B cell (primary cell): ENCODE results near the gene PPCDC. TPM values are rescaled to one million over a fixed set of nuclear protein-coding genes. Genes with fewer than 3 reads are reported as not detected.

Source experiments
- ATAC-seq: fragments of 200-7000 bp; cut with Tn5 transposase; one replicate; pipeline ENCODE4 v1.10.0; 2021; ENCODE audit warnings: low read depth, mild to moderate bottlenecking, moderate number of reproducible peaks, moderate library complexity
- CTCF ChIA-PET: fragments of 350-600 bp; sonication (Branson Sonifier 250); formaldehyde crosslinking; loops from one replicate; lab custom pipeline; 2021; ENCODE audit warnings: antibody characterized with exemption, inconsistent platforms; lab: Charles Lee
- POLR2A ChIA-PET: fragments of 350-600 bp; sonication (Branson Sonifier 250); formaldehyde crosslinking; loops from one replicate; lab custom pipeline; 2021; ENCODE audit warnings: antibody characterized with exemption; lab: Charles Lee
- DNase-seq: peaks from one replicate; pipeline ENCODE4 v3.0.0; 2013
- H2AFZ ChIP-seq: 2 replicates; pipeline ENCODE4 v1.6.1; 2012; ENCODE audit warnings: mild to moderate bottlenecking, low read depth, low read length; ENCODE audit not compliant: insufficient read depth, poor library complexity, severe bottlenecking
- H3K27ac ChIP-seq, 2 donors: 1 replicate in 1 of 2; 2 replicates in 1 of 2; pipeline ENCODE4 v1.5.1; 2012 to 2013; ENCODE audit warnings: low read length in 2 of 2, mild to moderate bottlenecking in 2 of 2, moderate library complexity in 1 of 2
- H3K27me3 ChIP-seq, 4 experiments: fragments of 200-600 bp in 1 of 4; sonication (generic) in 1 of 4; replicated peaks in 1 of 4; 1 replicate in 2 of 4; 2 replicates in 2 of 4; pipeline versions ENCODE4 v1.6.1 to v1.7.0; 2013 to 2016; ENCODE audit warnings: low read length in 3 of 4, mild to moderate bottlenecking in 2 of 4, mixed read lengths in 1 of 4, moderate library complexity in 1 of 4; ENCODE audit not compliant: insufficient read depth in 4 of 4, control insufficient read depth in 3 of 4; ENCODE audit errors: control extremely low read depth in 1 of 4
- H3K36me3 ChIP-seq, 2 experiments: replicated peaks in 1 of 2; 1 replicate in 1 of 2; 2 replicates in 1 of 2; pipeline versions ENCODE4 v1.6.1 to v1.7.1; 2013; ENCODE audit warnings: low read length in 1 of 2; ENCODE audit not compliant: insufficient read depth in 2 of 2, control insufficient read depth in 1 of 2; ENCODE audit errors: control extremely low read depth in 1 of 2, extremely low read depth in 1 of 2
- H3K4me1 ChIP-seq, 2 donors: fragments of 200-600 bp in 1 of 2; sonication (generic) in 1 of 2; 1 replicate in 1 of 2; 2 replicates in 1 of 2; pipeline versions ENCODE4 v1.5.1 to v1.6.1; 2013 to 2017; ENCODE audit warnings: low read length in 2 of 2; ENCODE audit not compliant: control insufficient read depth in 2 of 2, insufficient read depth in 2 of 2
- H3K4me2 ChIP-seq: replicated peaks from 2 replicates; pipeline ENCODE3; 2012; ENCODE audit warnings: mild to moderate bottlenecking, low read depth, low read length; ENCODE audit not compliant: poor library complexity, severe bottlenecking
- H3K4me3 ChIP-seq, 5 experiments: fragments of 200-600 bp in 1 of 5; sonication (generic) in 1 of 5; 1 replicate in 3 of 5; 2 replicates in 2 of 5; pipeline versions ENCODE4 v1.5.1 to v1.7.0; 2011 to 2016; ENCODE audit warnings: low read length in 4 of 5, mild to moderate bottlenecking in 4 of 5, low read depth in 2 of 5, control low read depth in 1 of 5, moderate library complexity in 1 of 5; ENCODE audit not compliant: insufficient read depth in 1 of 5; ENCODE audit errors: control extremely low read depth in 1 of 5, extremely low read depth in 1 of 5
- H3K79me2 ChIP-seq: fragments of 200-600 bp; sonication (generic); one replicate; pipeline ENCODE4 v1.6.0; 2016; ENCODE audit warnings: low read length; ENCODE audit not compliant: control insufficient read depth, insufficient read depth
- H3K9ac ChIP-seq: fragments of 200-600 bp; sonication (generic); 2 replicates; pipeline ENCODE4 v1.6.1; 2017; ENCODE audit warnings: mild to moderate bottlenecking, low read length, moderate library complexity
- H3K9me3 ChIP-seq, 3 donors: one replicate each; pipeline versions ENCODE4 v1.6.1 to v1.7.1; 2013; ENCODE audit warnings: low read length in 2 of 3; ENCODE audit not compliant: control insufficient read depth in 2 of 3, insufficient read depth in 1 of 3; ENCODE audit errors: control extremely low read depth in 1 of 3
- H4K20me1 ChIP-seq: 2 replicates; pipeline ENCODE4 v1.6.0; 2012; ENCODE audit warnings: mild to moderate bottlenecking, low read length; ENCODE audit not compliant: insufficient read depth, control insufficient read depth, poor library complexity, severe bottlenecking
- H3K27ac Mint-ChIP-seq: one replicate; pipeline ENCODE4 v1.8.0; 2021; ENCODE audit warnings: mixed read lengths
- H3K27me3 Mint-ChIP-seq: one replicate; pipeline ENCODE4 v1.8.0; 2021; ENCODE audit warnings: mixed read lengths
- H3K4me1 Mint-ChIP-seq: one replicate; pipeline ENCODE4 v1.8.0; 2021; ENCODE audit warnings: mixed read lengths
- H3K4me3 Mint-ChIP-seq: one replicate; pipeline ENCODE4 v1.8.0; 2021; ENCODE audit warnings: mixed read lengths
- H3K9me3 Mint-ChIP-seq: one replicate; pipeline ENCODE4 v1.8.0; 2022; ENCODE audit warnings: mixed read lengths; ENCODE audit not compliant: insufficient read depth
- EZH2 ChIP-seq: IDR thresholded peaks from 2 replicates; pipeline ENCODE4 v1.6.1; 2012; ENCODE audit warnings: borderline replicate concordance, low read depth, mild to moderate bottlenecking, moderate library complexity, low read length; ENCODE audit not compliant: insufficient read depth, poor library complexity, severe bottlenecking
- WGBS: methylation state at CpG from one replicate; pipeline ENCODE4 v1.1.5; 2013; ENCODE audit warnings: missing lambda C conversion rate; ENCODE audit not compliant: insufficient coverage; 5-methylcytosine and 5-hydroxymethylcytosine counted together
- intact Hi-C: fragments of 100-400 bp; cut with micrococcal nuclease; formaldehyde crosslinking; loops from one replicate; pipeline ENCODE4 v1.10.0; 2022
- polyA plus RNA-seq: library from polyadenylated mRNA; depleted of rRNA; stranded (reverse); fragments of >200 nt; gene quantifications from 2 replicates; pipeline ENCODE4 v1.2.3, GENCODE V29; 2012
- total RNA-seq, 2 donors: library from RNA; stranded (reverse); fragments of 120-200 nt in 1 of 2; gene quantifications; 1 replicate in 1 of 2; 2 replicates in 1 of 2; pipeline versions ENCODE4 v1.2.3 to v1.2.4, GENCODE V29; 2013 to 2022
- TF ChIP-seq, protein P1 (sequence below): fragments of 200-600 bp; IDR thresholded peaks from one replicate; pipeline ENCODE4 v1.8.0; 2022; ENCODE audit warnings: antibody characterized with exemption, mild to moderate bottlenecking

Gene PPCDC
- total and polyA plus RNA-seq, 2 donors (not counting 1 experiment from before 2014, with no cell fraction given): 15.1 to 19.7 TPM

- CTCF ChIA-PET: interaction anchor here (0.6 to 12.1 kb wide), 62 partner anchors 9 to 597 kb away, joined by 3 to 251 read pairs (median 5); partner anchors contain the start of genes C15orf39, COMMD4, IMP3 and PPCDC
- Histone ChIP-seq H3K27ac (peak overlapping the region; percentile 76 to 80), H3K9me3 (no peaks in the 10 kb centered on the region), H3K79me2 (peaks cover 26% of the 10 kb centered on the region), H3K36me3 (peaks cover 0 to 3% of the 10 kb centered on the region in 2 experiments), H2AFZ (peak overlapping the region; percentile 0), H3K9ac (peak overlapping the region; percentile 24), H3K27me3 (no peaks in the 10 kb centered on the region), H3K4me3 (no peak overlapping the region), H3K4me1 (peaks cover 48 to 65% of the 10 kb centered on the region in 2 donors), H3K4me2 (peak overlapping the region; percentile 71), H4K20me1 (peaks cover 35% of the 10 kb centered on the region)
- peak; percentile 89 for ATAC-seq
- POLR2A ChIA-PET: interaction anchor here (0.7 to 2.4 kb wide), 11 partner anchors 13 to 597 kb away, joined by 3 to 45 read pairs (median 5); partner anchors contain the start of genes C15orf39, IMP3 and PPCDC
- 9% methylated on average over 10 of the region's 12 CpGs for WGBS
- no peaks in the 10 kb centered on the region for H3K9me3 Mint-ChIP-seq
- peaks cover 57% of the 10 kb centered on the region for H3K4me1 Mint-ChIP-seq
- peak overlapping the region; percentile 25 for H3K4me3 Mint-ChIP-seq
- H3K27me3 Mint-ChIP-seq: no peaks in the 10 kb centered on the region
- peak; percentile 94 for DNase-seq
- H3K27ac Mint-ChIP-seq: peak overlapping the region; percentile 89
- no peak for TF ChIP-seq EZH2
- TF ChIP-seq, protein P1, sequence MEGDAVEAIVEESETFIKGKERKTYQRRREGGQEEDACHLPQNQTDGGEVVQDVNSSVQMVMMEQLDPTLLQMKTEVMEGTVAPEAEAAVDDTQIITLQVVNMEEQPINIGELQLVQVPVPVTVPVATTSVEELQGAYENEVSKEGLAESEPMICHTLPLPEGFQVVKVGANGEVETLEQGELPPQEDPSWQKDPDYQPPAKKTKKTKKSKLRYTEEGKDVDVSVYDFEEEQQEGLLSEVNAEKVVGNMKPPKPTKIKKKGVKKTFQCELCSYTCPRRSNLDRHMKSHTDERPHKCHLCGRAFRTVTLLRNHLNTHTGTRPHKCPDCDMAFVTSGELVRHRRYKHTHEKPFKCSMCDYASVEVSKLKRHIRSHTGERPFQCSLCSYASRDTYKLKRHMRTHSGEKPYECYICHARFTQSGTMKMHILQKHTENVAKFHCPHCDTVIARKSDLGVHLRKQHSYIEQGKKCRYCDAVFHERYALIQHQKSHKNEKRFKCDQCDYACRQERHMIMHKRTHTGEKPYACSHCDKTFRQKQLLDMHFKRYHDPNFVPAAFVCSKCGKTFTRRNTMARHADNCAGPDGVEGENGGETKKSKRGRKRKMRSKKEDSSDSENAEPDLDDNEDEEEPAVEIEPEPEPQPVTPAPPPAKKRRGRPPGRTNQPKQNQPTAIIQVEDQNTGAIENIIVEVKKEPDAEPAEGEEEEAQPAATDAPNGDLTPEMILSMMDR: peak; percentile 61
- intact Hi-C loops: loop anchor here (1.0 to 5.0 kb wide), 9 partner anchors 20 to 409 kb away; partner anchors contain the start of genes PPCDC and SIN3A
Measured at GRCh38 chr15:75042730-75043508, 19.5 kb downstream of the PPCDC start.
